Right lobe of liver (tissue), 4 donors: Measurements from ENCODE around the gene DDX3X.

Experiments used
- CTCF ChIP-seq, 4 donors: fragments of 200-600 bp in 3 of 4; fragments of 450-650 bp in 1 of 4; IDR thresholded peaks; one replicate each; pipeline versions ENCODE4 v1.5.1 to v1.8.0; 2016 to 2022; ENCODE audit warnings: antibody characterized with exemption in 4 of 4, mild to moderate bottlenecking in 2 of 4
- POLR2A ChIP-seq: fragments of 450-650 bp; IDR thresholded peaks from one replicate; pipeline ENCODE4 v1.6.1; 2017; ENCODE audit warnings: antibody characterized with exemption, mild to moderate bottlenecking
- donor health status: DM: no; HTN: no; CAD: no.
- donor health status: DM: no; HTN: no; CAD: no.
- donor health status: DM: no; HTN: yes; CAD: no.

- TF ChIP-seq CTCF (IDR thresholded peaks at IDR 0.05) (no peak), POLR2A (no peak)
These were observed 72.2 kb downstream of the DDX3X start for GRCh38 chrX:41406201-41406600.
